ENCODE measurements around the gene NRXN3. TPM values are rescaled to one million over a fixed set of nuclear protein-coding genes. Genes with fewer than 3 reads are reported as not detected.

The NRXN3 gene
- total RNA-seq, 4 donors from 2014 or later = 0.19 to 1.4 (median 0.40) TPM

DNA sequence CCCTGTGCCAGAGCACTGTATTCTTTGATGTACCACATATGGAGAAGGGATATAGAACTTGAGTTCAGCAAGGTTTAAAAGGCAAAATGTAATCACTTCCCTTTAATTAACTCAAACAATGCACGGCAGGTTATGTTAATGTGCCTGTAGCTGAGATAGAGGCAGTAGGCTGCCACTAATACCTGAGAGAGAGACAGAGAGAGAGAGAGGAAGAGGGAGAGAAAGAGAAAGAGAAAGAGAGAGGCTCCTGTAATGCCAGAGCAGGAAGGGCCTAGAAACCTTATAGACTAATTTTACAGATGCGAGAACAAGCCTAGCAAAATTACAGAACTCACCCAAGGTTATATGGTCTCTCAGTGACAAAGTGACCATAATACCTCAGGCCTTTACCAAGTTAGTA is 679.8 kb downstream of the NRXN3 start:
- ATAC-seq (ENCODE audit: low FRiP score) (no peak), DNase-seq (ENCODE audit: low spot score) (no peak)
- TF ChIP-seq CTCF (IDR thresholded peaks at IDR 0.05) = no peak

GRCh38 chr14:78851189-78851588 is 681.0 kb downstream of the NRXN3 start:
- no peak for DNase-seq (ENCODE audit: low spot score)
- no peak for ATAC-seq (ENCODE audit: low FRiP score)
- no peak for TF ChIP-seq CTCF (IDR thresholded peaks at IDR 0.05)

GRCh38 chr14:78852040-78852439 is 681.9 kb downstream of the NRXN3 start:
- no peak for ATAC-seq (ENCODE audit: low FRiP score)

GRCh38 chr14:78857974-78858373 is 687.8 kb downstream of the NRXN3 start:
- no peak for DNase-seq (ENCODE audit: low spot score)
- no peak for TF ChIP-seq CTCF (IDR thresholded peaks at IDR 0.05)
- no peak for ATAC-seq (ENCODE audit: low FRiP score)

More at GRCh38 chr14:78852040-78852439, 681.9 kb downstream of the NRXN3 start:
- DNase-seq (ENCODE audit: low spot score) = no peak
- TF ChIP-seq CTCF (IDR thresholded peaks at IDR 0.05) = no peak

DNA sequence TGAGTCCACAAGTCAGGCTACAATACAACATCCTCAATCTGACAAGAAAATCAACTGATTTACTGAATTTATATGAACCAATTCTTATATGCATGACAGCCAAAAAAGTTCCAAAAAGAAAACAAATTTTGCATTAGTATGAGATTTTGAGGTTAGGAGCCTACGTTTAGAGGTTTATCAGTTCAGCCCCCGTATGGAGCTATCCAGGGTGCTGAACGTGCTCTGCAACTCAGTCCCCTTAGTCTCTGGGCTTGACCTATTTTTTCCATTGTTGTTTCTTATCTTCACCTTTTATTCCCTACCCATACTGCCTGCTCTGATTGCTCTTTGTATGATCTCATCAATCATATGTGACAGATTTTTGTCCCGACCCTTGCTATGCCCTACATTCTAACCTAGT is 693.0 kb downstream of the NRXN3 start:
- no peak for DNase-seq (ENCODE audit: low spot score)
- no peak for TF ChIP-seq CTCF (IDR thresholded peaks at IDR 0.05)
- no peak for ATAC-seq (ENCODE audit: low FRiP score)

GRCh38 chr14:78872837-78873236 is 702.7 kb downstream of the NRXN3 start:
- TF ChIP-seq CTCF (IDR thresholded peaks at IDR 0.05) = no peak
- ATAC-seq (ENCODE audit: low FRiP score) (no peak), DNase-seq (ENCODE audit: low spot score) (no peak)

- DNase-seq (ENCODE audit: low spot score) (no peak), ATAC-seq (ENCODE audit: low FRiP score) (no peak)
- TF ChIP-seq CTCF (IDR thresholded peaks at IDR 0.05) = no peak
Measured at GRCh38 chr14:78873581-78873980, 703.4 kb downstream of the NRXN3 start.

All from omental fat pad (tissue), 4 donors.